DOHH2 (cell line): ENCODE measurements around the gene HIBADH.

Experiments
- H3F3A ChIP-seq: fragments of 200-600 bp; sonication (generic), shearing (Covaris generic); 2 replicates; pipeline ENCODE4 v1.6.0; 2016; ENCODE audit warnings: antibody characterized with exemption, mild to moderate bottlenecking; ENCODE audit not compliant: control insufficient read depth, insufficient read depth
- H3K27ac ChIP-seq: fragments of 200-600 bp; sonication (generic); 2 replicates; pipeline ENCODE4 v1.5.1; 2014; ENCODE audit warnings: low read depth, mild to moderate bottlenecking, low read length, moderate library complexity
- H3K27me3 ChIP-seq: fragments of 200-600 bp; sonication (generic); 2 replicates; pipeline ENCODE4 v1.6.1; 2014; ENCODE audit warnings: mild to moderate bottlenecking, low read length, mixed read lengths; ENCODE audit not compliant: control insufficient read depth
- H3K36me3 ChIP-seq: fragments of 200-600 bp; sonication (generic); 2 replicates; pipeline ENCODE4 v1.6.1; 2014; ENCODE audit warnings: mild to moderate bottlenecking, low read length, moderate library complexity, mixed read lengths; ENCODE audit not compliant: control insufficient read depth
- H3K4me1 ChIP-seq: fragments of 200-600 bp; sonication (generic); 2 replicates; pipeline ENCODE4 v1.6.1; 2014; ENCODE audit warnings: mild to moderate bottlenecking, low read length, mixed read lengths; ENCODE audit not compliant: control insufficient read depth
- H3K4me2 ChIP-seq: fragments of 200-600 bp; sonication (generic); 2 replicates; pipeline ENCODE4 v1.6.0; 2014; ENCODE audit warnings: mild to moderate bottlenecking, low read length, moderate library complexity
- H3K4me3 ChIP-seq: fragments of 200-600 bp; sonication (generic); 2 replicates; pipeline ENCODE4 v1.5.1; 2014; ENCODE audit warnings: mild to moderate bottlenecking, low read length, mixed read lengths
- H3K79me2 ChIP-seq: fragments of 200-600 bp; sonication (generic); 2 replicates; pipeline ENCODE4 v1.6.1; 2014; ENCODE audit warnings: mild to moderate bottlenecking, low read length, mixed read lengths; ENCODE audit not compliant: control insufficient read depth
- H3K9me2 ChIP-seq: fragments of 200-600 bp; sonication (generic); replicated peaks from 2 replicates; pipeline ENCODE4 v1.6.1; 2014; ENCODE audit warnings: mild to moderate bottlenecking, low read length, mixed read lengths; ENCODE audit not compliant: control insufficient read depth
- H3K9me3 ChIP-seq: fragments of 200-600 bp; sonication (generic); 2 replicates; pipeline ENCODE4 v1.6.1; 2014; ENCODE audit warnings: antibody characterized with exemption, low read length, mixed read lengths; ENCODE audit not compliant: control insufficient read depth, insufficient read depth
- H4K20me1 ChIP-seq: fragments of 200-600 bp; sonication (generic); 2 replicates; pipeline ENCODE4 v1.6.0; 2014; ENCODE audit warnings: low read depth, mild to moderate bottlenecking, antibody characterized with exemption, low read length, moderate library complexity; ENCODE audit not compliant: control insufficient read depth, insufficient read depth
- CTCF ChIP-seq: fragments of 200-600 bp; sonication (generic); IDR thresholded peaks from one replicate; pipeline ENCODE4 v1.5.1; 2014; ENCODE audit warnings: antibody characterized with exemption, mild to moderate bottlenecking, low read depth, low read length; ENCODE audit not compliant: poor library complexity, severe bottlenecking
- EZH2phosphoT487 ChIP-seq: fragments of 200-600 bp; sonication (generic); IDR thresholded peaks from 2 replicates; pipeline ENCODE4 v1.6.1; 2017; ENCODE audit warnings: borderline replicate concordance, mild to moderate bottlenecking, antibody characterized with exemption, low read length, moderate library complexity, mixed read lengths

HIBADH gene

GRCh38 chr7:27670676-27671075, 8.0 kb upstream of the HIBADH start:
- Histone ChIP-seq H3K4me3 (no peak overlapping the region), H4K20me1 (no peaks in the 10 kb centered on the region), H3K27me3 (no peaks in the 10 kb centered on the region), H3K27ac (no peak overlapping the region), H3K9me2 (no peaks in the 10 kb centered on the region), H3K4me1 (no peaks in the 10 kb centered on the region), H3F3A (no peaks in the 10 kb centered on the region), H3K36me3 (no peaks in the 10 kb centered on the region), H3K9me3 (no peaks in the 10 kb centered on the region), H3K4me2 (no peak overlapping the region), H3K79me2 (no peaks in the 10 kb centered on the region)
- no peak for TF ChIP-seq EZH2phosphoT487

- no peaks in the 10 kb centered on the region for H3K4me1 ChIP-seq
- no peak overlapping the region for H3K4me2 ChIP-seq
- H3K9me3 ChIP-seq, result no peaks in the 10 kb centered on the region
- H3K27me3 ChIP-seq, result no peaks in the 10 kb centered on the region
- H3K36me3 ChIP-seq, result no peaks in the 10 kb centered on the region
- TF ChIP-seq EZH2phosphoT487 (no peak), CTCF (no peak)
- no peaks in the 10 kb centered on the region for H4K20me1 ChIP-seq
- H3K79me2 ChIP-seq, result no peaks in the 10 kb centered on the region
- no peaks in the 10 kb centered on the region for H3F3A ChIP-seq
- no peak overlapping the region for H3K27ac ChIP-seq
- H3K4me3 ChIP-seq, result no peak overlapping the region
- H3K9me2 ChIP-seq, result no peaks in the 10 kb centered on the region
These were observed 7.5 kb upstream of the HIBADH start for GRCh38 chr7:27670177-27670576.

DNA sequence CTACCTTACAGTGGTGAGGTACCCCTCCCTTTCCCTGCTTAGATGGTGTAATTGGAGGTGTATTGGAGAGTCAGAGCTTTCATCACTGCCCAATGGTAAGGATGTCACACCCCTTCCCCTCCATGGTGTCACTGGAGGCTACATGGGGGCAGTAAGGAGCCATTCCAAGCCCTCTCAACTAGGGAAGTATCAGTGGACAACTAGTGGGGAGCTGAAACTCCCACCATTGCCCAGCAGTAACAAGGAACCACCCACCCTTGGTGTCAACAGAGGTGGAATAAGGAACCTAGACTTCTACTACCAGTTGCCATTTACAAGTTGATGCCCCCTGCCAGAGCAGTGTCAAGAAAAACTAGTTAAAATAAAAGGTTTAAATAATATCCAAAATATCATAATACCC, 2.8 kb upstream of the HIBADH start:
- TF ChIP-seq CTCF (no peak), EZH2phosphoT487 (no peak)
- Histone ChIP-seq H3K27me3 (no peaks in the 10 kb centered on the region), H3K4me2 (no peak overlapping the region), H3F3A (no peaks in the 10 kb centered on the region), H3K9me2 (no peaks in the 10 kb centered on the region), H3K9me3 (no peaks in the 10 kb centered on the region), H4K20me1 (no peaks in the 10 kb centered on the region), H3K79me2 (peaks cover 15% of the 10 kb centered on the region), H3K4me3 (no peak overlapping the region), H3K4me1 (peaks cover 20% of the 10 kb centered on the region), H3K27ac (no peak overlapping the region), H3K36me3 (peaks cover 4% of the 10 kb centered on the region; the same call in 1 of the 2 replicates)

GRCh38 chr7:27663989-27664331, 1.3 kb upstream of the HIBADH start:
- Histone ChIP-seq H4K20me1 (no peaks in the 10 kb centered on the region), H3F3A (no peaks in the 10 kb centered on the region), H3K36me3 (peaks cover 4% of the 10 kb centered on the region; the same call in 1 of the 2 replicates), H3K27me3 (no peaks in the 10 kb centered on the region), H3K4me1 (peaks cover 20% of the 10 kb centered on the region), H3K4me3 (no peak overlapping the region), H3K9me3 (no peaks in the 10 kb centered on the region), H3K27ac (no peak overlapping the region), H3K79me2 (peaks cover 15% of the 10 kb centered on the region), H3K9me2 (no peaks in the 10 kb centered on the region), H3K4me2 (no peak overlapping the region)
- TF ChIP-seq CTCF, result no peak
- TF ChIP-seq EZH2phosphoT487, result no peak
